Measurements from ENCODE around the gene CEP76.

- TF ChIP-seq POLR2A (IDR thresholded peaks at IDR 0.05; ENCODE audit: borderline replicate concordance, extremely low read depth, insufficient read depth, insufficient read length) (no peak), CTCF (IDR thresholded peaks at IDR 0.05 in 2 of 3, conservative IDR thresholded peaks at IDR 0.05 in 1 of 3; ENCODE audit: borderline replicate concordance in 1 of 3, insufficient read depth in 1 of 3, low read depth in 2 of 3, low read length in 2 of 3) (no peak), SP1 (IDR thresholded peaks at IDR 0.05; ENCODE audit: low read depth) (no peak), SIN3A (IDR thresholded peaks at IDR 0.05; ENCODE audit: low read depth) (no peak), MAX (IDR thresholded peaks at IDR 0.05) (no peak), ZFX (IDR thresholded peaks at IDR 0.05) (no peak; the same call in 1 of the 2 replicates), FOSL1 (IDR thresholded peaks at IDR 0.05; ENCODE audit: low read depth) (no peak), RAD21 (IDR thresholded peaks at IDR 0.05; ENCODE audit: low read depth) (no peak), CBX3 (IDR thresholded peaks at IDR 0.05; ENCODE audit: low read depth) (no peak), POLR2AphosphoS5 (IDR thresholded peaks at IDR 0.05; ENCODE audit: low read depth, low read length) (no peak)
These were observed 609 bp upstream of the CEP76 start for GRCh38 chr18:12703096-12703567.
